Measurements from ENCODE around the gene EVA1A. TPM values are rescaled to one million over a fixed set of nuclear protein-coding genes. Genes with fewer than 3 reads are reported as not detected.
A peak's percentile ranks its signal among the peaks of the same experiment; 100 is the strongest.

The EVA1A gene
- polyA plus RNA-seq, 10 donors: 3.5 to 9.8 (median 5.8) TPM

- no peak for DNase-seq
Observed at GRCh38 chr2:75518638-75519465, 41.9 kb downstream of the EVA1A start.

GRCh38 chr2:75517547-75518230 is 43.0 kb downstream of the EVA1A start:
- no peak for DNase-seq

- DNase-seq: peak in 1 of 3 donors; percentile 26
Observed at GRCh38 chr2:75516378-75517360, 44.1 kb downstream of the EVA1A start.

- no peak for DNase-seq
Observed at GRCh38 chr2:75515584-75516368, 45.0 kb downstream of the EVA1A start.

- DNase-seq: no peak
Observed at GRCh38 chr2:75513616-75514170, 47.0 kb downstream of the EVA1A start.

- no peak for DNase-seq
Observed at GRCh38 chr2:75512455-75513212, 48.1 kb downstream of the EVA1A start.

GRCh38 chr2:75506101-75506697 is 54.5 kb downstream of the EVA1A start:
- DNase-seq: no peak

- DNase-seq: no peak
Observed at GRCh38 chr2:75505012-75505411, 55.7 kb downstream of the EVA1A start.

- DNase-seq: peak in 1 of 3 donors; percentile 53
Observed at GRCh38 chr2:75503048-75503607, 57.6 kb downstream of the EVA1A start.

- DNase-seq: no peak
Observed at GRCh38 chr2:75500633-75501032, 60.1 kb downstream of the EVA1A start.

- DNase-seq: no peak
Observed at GRCh38 chr2:75499534-75499933, 61.2 kb downstream of the EVA1A start.

- no peak for DNase-seq
Observed at GRCh38 chr2:75498907-75499306, 61.8 kb downstream of the EVA1A start.

- no peak for DNase-seq
Observed at GRCh38 chr2:75497256-75497655, 63.5 kb downstream of the EVA1A start.

GRCh38 chr2:75495862-75496261 is 64.9 kb downstream of the EVA1A start:
- DNase-seq: no peak

- no peak for DNase-seq
Observed at GRCh38 chr2:75494137-75494769, 66.5 kb downstream of the EVA1A start.

GRCh38 chr2:75493230-75493629 is 67.5 kb downstream of the EVA1A start:
- no peak for DNase-seq

GRCh38 chr2:75491129-75491753 is 69.5 kb downstream of the EVA1A start:
- DNase-seq: no peak

GRCh38 chr2:75489721-75490120 is 71.0 kb downstream of the EVA1A start:
- peak in 1 of 3 donors; percentile 44 for DNase-seq

Measured in muscle of back (tissue), 11 donors.